ENCODE data around the gene SNRK.

Gene SNRK

DNA sequence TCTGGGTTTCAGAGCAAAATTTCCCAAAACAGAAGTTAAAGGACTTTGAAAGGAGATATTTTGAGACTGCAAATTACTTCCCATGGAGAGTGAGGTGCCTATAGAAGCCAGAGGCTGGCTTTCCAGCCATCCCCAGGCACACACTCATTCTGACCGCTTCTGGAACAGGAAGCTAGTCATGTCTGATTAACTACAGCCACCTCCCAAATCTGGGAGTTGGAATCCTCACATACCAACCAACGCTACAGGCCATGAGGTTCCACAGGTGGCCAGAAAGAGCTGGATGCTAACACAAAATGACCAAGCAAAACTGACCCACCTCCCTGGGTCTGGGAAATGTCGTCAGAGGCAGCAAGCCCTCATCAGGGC, 87.2 kb downstream of the SNRK start:
- DNase-seq = no peak

DNA sequence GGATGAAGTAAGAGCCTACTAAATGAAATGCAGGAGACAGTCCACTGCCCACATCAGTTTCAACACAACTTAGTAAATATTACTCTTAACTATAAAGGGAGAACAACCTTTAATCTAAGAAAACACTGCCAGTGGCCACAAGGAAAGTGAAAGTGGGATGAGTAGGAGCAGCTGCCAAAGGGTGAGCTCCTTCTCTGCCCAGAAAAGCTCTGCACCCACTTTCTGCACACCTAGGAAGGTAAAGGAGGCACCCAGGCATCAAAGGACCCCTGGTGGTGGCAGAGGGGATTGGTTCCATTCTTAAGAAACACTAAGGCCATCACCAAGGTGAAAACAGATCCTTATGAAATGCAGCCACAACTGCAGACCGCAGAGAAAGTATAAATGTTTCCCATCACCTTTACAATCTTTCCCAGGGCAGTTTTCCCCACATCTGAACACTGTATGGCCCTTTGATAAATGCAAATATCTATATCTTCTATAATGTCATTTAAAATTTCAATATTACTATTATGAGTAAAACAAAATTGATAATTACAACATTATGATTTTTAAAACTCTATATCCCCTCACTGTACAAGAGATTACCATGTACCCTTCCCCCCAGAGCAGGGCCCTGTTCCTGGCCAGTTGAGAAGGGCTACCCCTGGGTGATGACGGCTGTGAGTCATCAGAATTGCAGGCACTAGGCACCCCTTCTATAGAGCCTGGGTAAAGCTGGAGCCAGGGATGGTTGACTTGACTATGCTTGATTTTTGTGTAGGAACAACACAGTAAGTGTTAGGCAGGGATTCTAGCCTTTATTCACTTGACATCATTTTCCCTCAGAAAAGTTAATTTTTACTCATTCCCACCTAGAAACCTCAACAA, 92.0 kb downstream of the SNRK start:
- DNase-seq = peak; percentile 30 to 67 (median 45)

DNA sequence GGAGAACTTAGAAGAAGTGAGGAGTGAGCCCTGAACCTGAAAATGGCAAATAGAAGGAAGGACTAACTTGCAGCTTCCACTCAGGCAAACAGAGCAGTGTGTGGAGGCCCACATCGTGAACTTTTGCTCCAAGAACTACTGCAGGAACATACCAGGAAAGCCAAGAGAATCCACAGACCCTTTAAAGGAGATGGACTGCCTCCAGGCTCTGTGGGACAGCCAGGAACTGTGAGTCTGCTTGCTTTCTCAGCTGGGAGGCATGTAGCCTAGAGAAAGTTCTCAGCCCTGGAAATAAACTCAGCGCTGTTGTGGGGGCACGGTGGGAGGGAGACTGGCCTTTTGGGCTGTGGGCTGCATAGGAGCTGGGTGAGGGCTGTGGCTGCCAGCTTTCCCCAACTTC, 93.0 kb downstream of the SNRK start:
- DNase-seq = no peak

DNA sequence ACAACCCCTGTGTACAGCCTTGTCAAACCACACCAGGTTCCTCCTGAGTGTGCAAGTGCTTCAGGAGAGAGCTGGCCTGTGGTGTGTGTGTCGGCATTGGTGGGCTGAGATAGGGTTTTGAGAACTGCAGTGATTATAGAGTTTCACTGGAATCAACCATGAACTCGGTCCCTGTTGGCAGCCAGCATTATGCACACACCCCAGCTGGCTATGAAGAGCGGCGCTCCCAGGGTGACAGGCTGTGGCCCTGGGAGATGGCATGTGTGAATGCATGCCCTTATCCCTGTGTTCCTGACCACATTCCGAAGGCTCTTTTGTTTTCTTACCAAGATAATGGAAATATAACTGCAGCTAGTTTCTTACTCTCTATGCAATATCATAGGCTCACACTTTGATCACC, 101.8 kb downstream of the SNRK start:
- no peak for DNase-seq

DNA sequence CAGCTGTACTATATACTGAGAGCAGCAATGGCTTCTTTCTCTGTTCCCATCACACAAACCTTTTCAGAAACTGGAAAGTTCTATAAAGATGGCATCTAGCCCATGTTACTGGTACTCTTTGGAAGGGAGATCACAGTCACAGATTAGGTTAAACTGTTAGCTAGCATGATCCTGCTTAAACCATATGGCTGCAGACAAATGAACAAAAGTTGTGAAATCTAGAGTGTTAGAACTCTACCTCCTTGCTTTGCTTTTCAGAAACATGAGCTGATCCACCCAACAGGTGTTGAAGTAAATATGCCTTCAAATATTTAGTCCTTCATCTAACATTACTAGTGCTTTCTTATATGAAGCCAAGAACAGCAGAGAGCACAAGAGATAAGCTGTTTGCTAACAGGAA, 102.6 kb downstream of the SNRK start:
- no peak for DNase-seq

DNA sequence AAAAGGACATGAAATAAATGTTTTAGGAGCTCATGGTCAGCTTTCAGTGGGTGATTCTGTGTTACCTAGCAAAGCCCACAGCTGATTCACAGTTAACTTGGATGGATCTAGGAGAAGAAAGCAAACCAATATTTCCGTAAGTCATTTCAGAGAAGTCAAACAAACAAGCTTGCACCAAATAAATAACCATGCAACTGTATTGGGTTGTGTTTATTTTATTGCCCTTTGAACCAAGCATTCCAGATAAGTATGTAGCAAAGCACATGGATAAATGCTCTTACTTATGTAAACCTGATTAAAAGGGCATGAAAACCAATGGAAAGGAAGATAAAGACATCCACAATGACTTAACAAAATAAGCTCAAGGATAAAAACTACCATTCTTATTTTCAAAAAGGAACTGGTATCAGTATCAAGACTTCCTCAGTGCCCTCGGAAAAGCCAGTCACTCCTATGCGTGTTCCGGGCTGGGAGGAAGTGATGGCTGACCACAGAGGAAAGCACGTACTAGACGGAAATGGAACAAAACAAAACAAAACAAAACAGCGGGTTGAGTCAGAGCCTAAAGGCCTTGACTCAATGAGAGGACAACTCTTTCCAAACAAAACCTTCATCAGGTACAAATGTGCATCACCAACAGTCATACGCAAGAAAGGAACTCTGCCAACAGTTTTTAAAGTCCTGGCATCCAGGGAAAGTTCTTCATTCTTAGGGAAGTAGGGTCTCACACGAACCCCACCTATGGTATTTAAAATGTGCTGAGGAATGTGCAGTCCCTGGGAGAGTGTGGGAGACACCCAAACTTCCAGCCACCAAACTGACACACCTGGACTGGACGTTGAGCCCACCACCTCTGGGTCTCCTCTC, 103.3 kb downstream of the SNRK start:
- DNase-seq = peak; percentile 81 to 94 (median 86)

DNA sequence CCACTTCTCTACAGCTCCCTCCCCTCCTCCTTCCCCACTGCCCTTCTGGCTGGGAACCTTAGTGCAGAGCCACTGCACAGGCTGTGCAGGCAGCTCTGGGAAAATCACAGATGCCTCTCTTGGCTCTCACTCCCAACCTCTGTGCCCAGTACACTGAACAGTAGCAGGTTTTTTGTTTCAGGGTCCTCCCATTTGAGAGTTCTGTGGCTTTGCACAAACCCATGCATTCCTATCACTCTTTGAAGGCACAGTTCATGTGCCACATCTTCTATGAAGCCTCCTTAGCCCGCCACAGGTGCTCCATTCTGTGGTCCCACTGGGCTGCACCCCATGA, 103.9 kb downstream of the SNRK start:
- no peak for DNase-seq

DNA sequence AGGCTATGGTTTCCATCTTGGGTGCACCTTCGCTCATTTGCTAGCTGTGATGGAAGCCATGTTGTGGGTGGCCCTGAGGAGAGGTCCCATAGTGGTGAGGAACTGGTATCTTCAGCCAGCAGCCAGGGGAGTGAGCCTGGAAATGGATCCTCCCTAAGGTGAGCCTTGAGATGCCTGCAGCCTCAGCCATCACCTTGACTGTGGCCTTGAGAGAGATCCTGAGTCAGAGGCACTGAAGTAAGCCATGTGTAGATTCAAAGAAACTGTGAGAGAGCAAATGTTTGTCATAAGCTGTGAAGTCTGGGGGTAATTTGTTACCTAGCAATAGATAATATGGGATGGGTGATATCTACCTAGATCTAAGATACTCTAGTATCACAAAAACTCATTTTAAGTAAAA, 105.3 kb downstream of the SNRK start:
- no peak for DNase-seq

DNA sequence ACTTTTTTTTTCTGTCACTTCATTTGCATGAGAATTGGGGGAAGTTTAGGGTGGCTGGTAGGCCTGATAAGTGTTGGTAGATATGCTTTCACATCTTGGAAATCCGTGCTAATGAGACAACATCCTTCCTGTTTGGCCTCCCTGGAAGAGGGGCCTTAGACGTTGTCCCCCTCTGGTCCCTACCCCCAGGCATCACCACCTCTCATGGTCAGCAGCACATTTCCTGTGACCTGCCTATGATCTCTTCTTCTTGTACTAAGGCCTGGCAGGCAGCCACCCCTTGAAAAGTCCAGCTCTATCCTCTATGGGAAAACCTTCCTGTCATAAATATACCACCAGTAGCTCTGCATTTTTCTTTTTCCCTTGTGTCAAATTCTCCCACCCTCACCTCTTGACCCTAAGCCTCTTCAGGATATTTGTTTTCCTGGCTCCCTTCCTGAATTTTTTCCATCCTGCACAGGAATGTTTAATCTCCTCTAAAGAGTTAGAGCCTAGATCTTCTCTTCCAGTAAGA, 107.8 kb downstream of the SNRK start:
- no peak for DNase-seq

DNA sequence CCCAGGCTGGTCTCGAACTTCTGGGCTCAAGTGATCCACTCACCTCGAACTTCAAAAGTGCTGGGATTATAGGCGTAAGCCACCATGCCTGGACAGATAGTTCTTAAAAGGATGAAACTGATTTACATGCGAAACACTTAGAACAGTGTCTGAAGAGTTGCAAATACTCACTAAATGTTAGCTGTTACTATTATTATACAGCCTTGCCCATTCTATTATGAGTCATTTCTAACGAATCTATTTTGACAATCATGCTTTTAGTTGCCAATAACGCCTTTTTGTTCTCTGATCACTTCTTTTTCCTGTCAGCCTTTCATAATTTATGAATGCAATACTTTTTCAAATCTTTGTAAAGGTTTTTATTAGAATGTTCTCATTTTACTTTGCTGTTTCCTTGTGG, 112.7 kb downstream of the SNRK start:
- no peak for DNase-seq

DNA sequence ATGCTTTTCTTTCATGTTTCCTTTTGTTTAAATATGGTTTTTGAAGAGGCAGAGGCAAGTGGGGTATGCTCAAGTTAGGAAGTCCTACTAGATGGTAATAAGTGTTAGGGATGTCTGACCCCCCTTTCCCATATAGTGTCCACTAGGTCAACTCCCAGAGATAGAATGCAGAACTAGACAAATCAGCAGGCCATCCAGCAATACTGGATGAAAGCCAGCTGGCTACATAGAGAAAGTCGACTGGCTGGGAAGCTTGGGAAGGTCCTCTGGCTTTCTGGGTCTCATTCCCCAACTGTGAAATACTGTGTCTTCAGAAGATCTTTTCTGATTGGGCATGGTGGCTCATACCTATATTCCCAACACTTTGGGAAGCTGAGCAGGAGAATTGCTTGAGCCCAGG, 113.8 kb downstream of the SNRK start:
- DNase-seq = no peak
